ELR (cell line): ENCODE results near the gene INPP5B.
"Not testable (repeated sequence)": the region's sequence is repeated elsewhere in the genome, so short reads cannot be mapped to it uniquely, and the experiment has no call there.

Experiments used
- DNase-seq: peaks from one replicate; pipeline ENCODE4 v3.0.0-alpha.2; 2015; ENCODE audit warnings: low read depth

Gene INPP5B

GRCh38 chr1:37948166-37948565 lies 1.3 kb upstream of the INPP5B start:
- no peak for DNase-seq

GRCh38 chr1:37947364-37947763 lies 511 bp upstream of the INPP5B start:
- no peak for DNase-seq

- DNase-seq, result peak; percentile 85
Measured at GRCh38 chr1:37945743-37946702, 830 bp downstream of the INPP5B start.

GRCh38 chr1:37945251-37945650 lies 1.6 kb downstream of the INPP5B start:
- DNase-seq, result no peak

- DNase-seq, result no peak
Measured at GRCh38 chr1:37944816-37945215, 2.0 kb downstream of the INPP5B start.

GRCh38 chr1:37944086-37944763 lies 2.6 kb downstream of the INPP5B start:
- DNase-seq, result peak; percentile 64

- no peak for DNase-seq
Measured at GRCh38 chr1:37940299-37940947, 6.4 kb downstream of the INPP5B start.

- DNase-seq, result not testable (repeated sequence)
Measured at GRCh38 chr1:37936760-37937159, 10.1 kb downstream of the INPP5B start.

- peak; percentile 92 for DNase-seq
Measured at GRCh38 chr1:37932759-37933158, 14.1 kb downstream of the INPP5B start.

GRCh38 chr1:37931361-37932158 lies 15.3 kb downstream of the INPP5B start:
- peak; percentile 97 for DNase-seq

- DNase-seq, result no peak
Measured at GRCh38 chr1:37931102-37931360, 15.8 kb downstream of the INPP5B start.

GRCh38 chr1:37930246-37931101 lies 16.4 kb downstream of the INPP5B start:
- no peak for DNase-seq

GRCh38 chr1:37926038-37926924 lies 20.6 kb downstream of the INPP5B start:
- DNase-seq, result no peak

- DNase-seq, result no peak
Measured at GRCh38 chr1:37925316-37925715, 21.5 kb downstream of the INPP5B start.

GRCh38 chr1:37923551-37923889 lies 23.3 kb downstream of the INPP5B start:
- DNase-seq, result no peak

GRCh38 chr1:37922767-37923550 lies 23.9 kb downstream of the INPP5B start:
- no peak for DNase-seq

GRCh38 chr1:37919277-37919676 lies 27.6 kb downstream of the INPP5B start:
- peak; percentile 66 for DNase-seq

- no peak for DNase-seq
Measured at GRCh38 chr1:37915476-37916093, 31.3 kb downstream of the INPP5B start.
